Lower leg skin (tissue), 3 donors: ENCODE results near the gene SMIM22.

Source experiments
- CTCF ChIP-seq, 3 donors: fragments of 450-650 bp; IDR thresholded peaks; one replicate each; pipeline ENCODE4 v1.5.1; 2016; ENCODE audit warnings: antibody characterized with exemption in 3 of 3, mild to moderate bottlenecking in 3 of 3, moderate library complexity in 2 of 3
- POLR2A ChIP-seq, 2 donors: fragments of 450-650 bp; IDR thresholded peaks; one replicate each; pipeline ENCODE4 v1.6.1; 2016 to 2017; ENCODE audit warnings: antibody characterized with exemption in 2 of 2, mild to moderate bottlenecking in 1 of 2, moderate library complexity in 1 of 2

DNA sequence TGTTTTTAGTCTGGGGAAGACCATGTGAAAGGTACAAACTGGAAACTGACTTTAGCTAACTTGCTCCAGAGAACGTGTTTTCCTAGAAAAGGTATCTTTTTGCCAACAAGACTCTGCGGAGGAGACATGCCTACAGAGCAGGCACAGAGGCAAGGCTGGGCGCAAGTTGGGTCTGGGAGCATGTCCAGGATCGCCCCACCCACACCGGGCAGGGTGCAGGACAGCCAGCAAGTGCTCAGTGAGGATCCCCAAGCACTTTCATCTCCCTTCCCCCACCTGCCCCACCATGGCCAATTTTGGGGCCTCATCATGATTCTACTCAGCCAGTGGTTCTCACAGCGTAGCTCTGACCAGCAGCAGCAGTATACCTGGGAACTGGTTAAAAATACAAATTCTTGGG, 25.5 kb downstream of the SMIM22 start:
- no peak for TF ChIP-seq CTCF (IDR thresholded peaks at IDR 0.05)
- TF ChIP-seq POLR2A (IDR thresholded peaks at IDR 0.05) = no peak
